GM23338 (cell line): ENCODE measurements around the gene SLC39A11. TPM values are rescaled to one million over a fixed set of nuclear protein-coding genes. Genes with fewer than 3 reads are reported as not detected.

ENCODE experiments used
- ATAC-seq: fragments of 200-7000 bp; cut with Tn5 transposase; 3 replicates; pipeline ENCODE4 v1.9.1; 2020
- DNase-seq: peaks from one replicate; pipeline ENCODE4 v3.0.0-alpha.2; 2015; ENCODE audit warnings: low spot score
- H2AFZ ChIP-seq: fragments of 200-600 bp; sonication (generic); 2 replicates; pipeline ENCODE4 v1.8.0; 2016; ENCODE audit warnings: antibody characterized with exemption, mild to moderate bottlenecking, moderate library complexity
- H3F3A ChIP-seq: fragments of 200-600 bp; sonication (generic); replicated peaks from 2 replicates; pipeline ENCODE4 v1.8.0; 2017; ENCODE audit warnings: antibody characterized with exemption, mixed run types, low read depth
- H3K27ac ChIP-seq: fragments of 200-600 bp; sonication (generic); 2 replicates; pipeline ENCODE4 v1.6.1; 2016; ENCODE audit warnings: low read depth
- H3K27me3 ChIP-seq: fragments of 200-600 bp; sonication (generic); 2 replicates; pipeline ENCODE4 v1.8.0; 2016; ENCODE audit warnings: mild to moderate bottlenecking, mixed run types, moderate library complexity; ENCODE audit not compliant: insufficient read depth
- H3K36me3 ChIP-seq: fragments of 200-600 bp; sonication (generic); 2 replicates; pipeline ENCODE4 v1.8.0; 2016; ENCODE audit warnings: mild to moderate bottlenecking; ENCODE audit not compliant: insufficient read depth
- H3K4me1 ChIP-seq: fragments of 200-600 bp; sonication (generic); 2 replicates; pipeline ENCODE4 v1.8.0; 2016; ENCODE audit warnings: mild to moderate bottlenecking, moderate library complexity; ENCODE audit not compliant: insufficient read depth
- H3K4me2 ChIP-seq: fragments of 200-600 bp; sonication (generic); 2 replicates; pipeline ENCODE4 v1.7.1; 2017; ENCODE audit warnings: mixed run types
- H3K4me3 ChIP-seq: fragments of 200-600 bp; sonication (generic); 2 replicates; pipeline ENCODE4 v1.6.1; 2016; ENCODE audit warnings: mixed run types
- H3K79me2 ChIP-seq: fragments of 200-600 bp; sonication (generic); replicated peaks from 2 replicates; pipeline ENCODE4 v1.8.0; 2017; ENCODE audit warnings: mild to moderate bottlenecking; ENCODE audit not compliant: insufficient read depth
- H3K9me2 ChIP-seq: fragments of 200-600 bp; sonication (generic); 2 replicates; pipeline ENCODE4 v1.8.0; 2017; ENCODE audit not compliant: insufficient read depth
- H4K20me1 ChIP-seq: fragments of 200-600 bp; sonication (generic); replicated peaks from 2 replicates; pipeline ENCODE4 v1.8.0; 2017; ENCODE audit warnings: mild to moderate bottlenecking; ENCODE audit not compliant: insufficient read depth
- H3K27ac Mint-ChIP-seq: 2 replicates; pipeline ENCODE4 v1.8.0; 2020; ENCODE audit warnings: inconsistent platforms, mild to moderate bottlenecking, moderate library complexity, mixed read lengths
- H3K27me3 Mint-ChIP-seq: 3 replicates; pipeline ENCODE4 v1.8.0; 2022; ENCODE audit warnings: low read depth, mild to moderate bottlenecking, moderate library complexity, mixed read lengths, inconsistent platforms; ENCODE audit not compliant: insufficient read depth, poor library complexity
- H3K36me3 Mint-ChIP-seq: 3 replicates; pipeline ENCODE4 v1.8.0; 2021; ENCODE audit warnings: low read depth, mild to moderate bottlenecking, inconsistent platforms, moderate library complexity, mixed read lengths
- H3K4me1 Mint-ChIP-seq: 3 replicates; pipeline ENCODE4 v1.8.0; 2020; ENCODE audit warnings: mild to moderate bottlenecking, inconsistent platforms, mixed read lengths
- H3K4me3 Mint-ChIP-seq: 3 replicates; pipeline ENCODE4 v1.8.0; 2021; ENCODE audit warnings: moderate library complexity, mild to moderate bottlenecking, inconsistent platforms, mixed read lengths
- H3K9me3 Mint-ChIP-seq: 3 replicates; pipeline ENCODE4 v1.8.0; 2020; ENCODE audit warnings: moderate library complexity, mild to moderate bottlenecking, inconsistent platforms, mixed read lengths
- CREB1 ChIP-seq: fragments of 250-450 bp; sonication (Bioruptor Pico); IDR thresholded peaks from 2 replicates; pipeline ENCODE4 v1.5.0; 2020; ENCODE audit warnings: low read depth, mild to moderate bottlenecking, moderate library complexity
- EZH2phosphoT487 ChIP-seq: fragments of 200-600 bp; sonication (generic); IDR thresholded peaks from one replicate; pipeline ENCODE4 v1.8.1; 2018; ENCODE audit warnings: antibody characterized with exemption; ENCODE audit not compliant: unreplicated experiment
- JUNB ChIP-seq: IDR thresholded peaks from one replicate; pipeline ENCODE4 v1.6.1; 2016; ENCODE audit warnings: antibody characterized with exemption; ENCODE audit not compliant: unreplicated experiment
- POLR2AphosphoS5 ChIP-seq: IDR thresholded peaks from 2 replicates; pipeline ENCODE4 v1.6.1; 2016; ENCODE audit warnings: antibody characterized with exemption, low read depth
- ZNF114 ChIP-seq: fragments of 250-450 bp; sonication (Bioruptor Pico); IDR thresholded peaks from 2 replicates; pipeline ENCODE4 v1.5.0; 2020; ENCODE audit warnings: mild to moderate bottlenecking, moderate library complexity
- polyA plus RNA-seq: library from polyadenylated mRNA; unstranded; fragments of >200 nt; fragmentation: Nextera tagmentation; extraction: Ambion mirVana; gene quantifications from 2 replicates; pipeline ENCODE4 v1.2.1, GENCODE V29; 2016
- total RNA-seq: library from RNA; depleted of rRNA; stranded (reverse); fragments of >200 nt; shearing (Covaris generic); gene quantifications from 2 replicates; pipeline ENCODE4 v1.2.3, GENCODE V29; 2014
- TF ChIP-seq, protein P1 (sequence below): IDR thresholded peaks from 2 replicates; pipeline ENCODE4 v1.6.1; 2016; ENCODE audit warnings: antibody characterized with exemption
- TF ChIP-seq, protein P2 (sequence below), 2 experiments: fragments of 200-600 bp in 1 of 2; sonication (generic) in 1 of 2; conservative IDR thresholded peaks; 2 replicates each; pipeline versions ENCODE4 v1.5.1 to v1.6.1; 2016 to 2017; ENCODE audit warnings: antibody characterized with exemption in 2 of 2, low read depth in 2 of 2, mild to moderate bottlenecking in 2 of 2, moderate library complexity in 1 of 2
- TF ChIP-seq, protein P3 (sequence below): IDR thresholded peaks from one replicate; pipeline ENCODE4 v1.6.1; 2018; ENCODE audit warnings: antibody characterized with exemption; ENCODE audit not compliant: unreplicated experiment

The SLC39A11 gene
- total and polyA plus RNA-seq, 2 experiments from 2014 or later = 10.8 to 18.1 TPM

DNA sequence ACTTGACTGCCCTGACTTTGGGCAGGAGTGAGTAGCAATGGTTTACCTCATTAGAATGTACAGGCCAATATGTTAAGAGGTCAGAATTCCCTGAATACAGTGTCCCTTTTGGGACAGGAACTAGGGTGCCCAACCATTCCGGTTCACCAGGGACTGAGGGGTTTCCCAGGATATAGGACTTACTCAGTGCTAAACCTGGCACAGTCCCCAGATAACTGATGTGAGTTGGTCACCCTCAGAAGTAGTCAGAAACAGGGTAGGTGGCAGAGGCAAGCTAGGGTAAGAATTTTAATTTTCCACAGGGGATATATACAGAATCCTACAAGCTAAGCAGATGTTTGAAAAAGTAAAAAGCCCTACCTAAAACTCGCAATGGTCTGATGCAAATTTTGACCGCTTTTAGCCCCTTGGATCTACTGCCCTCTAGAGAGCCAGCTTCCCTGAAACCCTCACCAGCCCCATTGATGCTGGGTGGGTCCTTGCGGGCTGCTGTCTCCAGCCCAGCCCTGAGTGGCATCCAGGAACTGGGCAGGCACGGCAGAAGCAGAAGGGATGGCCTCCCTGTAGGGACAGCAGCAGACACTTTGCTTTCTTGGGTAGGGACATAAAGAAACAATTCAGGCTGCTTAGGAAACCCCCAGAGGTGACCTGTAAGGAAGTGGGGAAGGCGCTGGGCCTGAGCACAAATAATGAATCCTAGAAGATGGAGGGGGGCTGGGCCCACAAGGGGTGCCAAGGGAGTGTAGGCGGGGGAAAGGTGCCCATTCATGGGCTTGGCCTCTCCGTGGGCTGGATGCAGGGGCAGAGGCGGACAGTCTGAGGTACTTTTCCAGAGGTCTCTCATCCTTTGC lies 434.8 kb downstream of the SLC39A11 start:
- Histone ChIP-seq H4K20me1 (no peaks in the 10 kb centered on the region), H3K4me1 (no peaks in the 10 kb centered on the region), H3K27ac (no peak overlapping the region), H3K4me3 (no peak overlapping the region), H3K27me3 (no peaks in the 10 kb centered on the region), H2AFZ (no peak overlapping the region), H3F3A (no peaks in the 10 kb centered on the region), H3K9me2 (no peaks in the 10 kb centered on the region), H3K36me3 (no peaks in the 10 kb centered on the region), H3K4me2 (no peak overlapping the region), H3K79me2 (no peaks in the 10 kb centered on the region)
- no peak for TF ChIP-seq CREB1 (CRISPR knock-in tag)
- TF ChIP-seq, protein P1, sequence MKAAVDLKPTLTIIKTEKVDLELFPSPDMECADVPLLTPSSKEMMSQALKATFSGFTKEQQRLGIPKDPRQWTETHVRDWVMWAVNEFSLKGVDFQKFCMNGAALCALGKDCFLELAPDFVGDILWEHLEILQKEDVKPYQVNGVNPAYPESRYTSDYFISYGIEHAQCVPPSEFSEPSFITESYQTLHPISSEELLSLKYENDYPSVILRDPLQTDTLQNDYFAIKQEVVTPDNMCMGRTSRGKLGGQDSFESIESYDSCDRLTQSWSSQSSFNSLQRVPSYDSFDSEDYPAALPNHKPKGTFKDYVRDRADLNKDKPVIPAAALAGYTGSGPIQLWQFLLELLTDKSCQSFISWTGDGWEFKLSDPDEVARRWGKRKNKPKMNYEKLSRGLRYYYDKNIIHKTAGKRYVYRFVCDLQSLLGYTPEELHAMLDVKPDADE = no peak
- TF ChIP-seq, protein P2, sequence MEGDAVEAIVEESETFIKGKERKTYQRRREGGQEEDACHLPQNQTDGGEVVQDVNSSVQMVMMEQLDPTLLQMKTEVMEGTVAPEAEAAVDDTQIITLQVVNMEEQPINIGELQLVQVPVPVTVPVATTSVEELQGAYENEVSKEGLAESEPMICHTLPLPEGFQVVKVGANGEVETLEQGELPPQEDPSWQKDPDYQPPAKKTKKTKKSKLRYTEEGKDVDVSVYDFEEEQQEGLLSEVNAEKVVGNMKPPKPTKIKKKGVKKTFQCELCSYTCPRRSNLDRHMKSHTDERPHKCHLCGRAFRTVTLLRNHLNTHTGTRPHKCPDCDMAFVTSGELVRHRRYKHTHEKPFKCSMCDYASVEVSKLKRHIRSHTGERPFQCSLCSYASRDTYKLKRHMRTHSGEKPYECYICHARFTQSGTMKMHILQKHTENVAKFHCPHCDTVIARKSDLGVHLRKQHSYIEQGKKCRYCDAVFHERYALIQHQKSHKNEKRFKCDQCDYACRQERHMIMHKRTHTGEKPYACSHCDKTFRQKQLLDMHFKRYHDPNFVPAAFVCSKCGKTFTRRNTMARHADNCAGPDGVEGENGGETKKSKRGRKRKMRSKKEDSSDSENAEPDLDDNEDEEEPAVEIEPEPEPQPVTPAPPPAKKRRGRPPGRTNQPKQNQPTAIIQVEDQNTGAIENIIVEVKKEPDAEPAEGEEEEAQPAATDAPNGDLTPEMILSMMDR (conservative IDR thresholded peaks at IDR 0.05; ENCODE audit: low read depth in 2 of 2) = peak; percentile 23 to 61; a peak in 3 of 4 replicates
- TF ChIP-seq EZH2phosphoT487 = no peak
- Mint-ChIP-seq H3K27ac (no peak overlapping the region; the same call in 1 of the 2 replicates), H3K27me3 (no peaks in the 10 kb centered on the region), H3K9me3 (no peaks in the 10 kb centered on the region), H3K4me3 (no peak overlapping the region), H3K36me3 (no peaks in the 10 kb centered on the region), H3K4me1 (peaks cover 13% of the 10 kb centered on the region; the same call in 2 of the 3 replicates)
- DNase-seq (peak; percentile 22), ATAC-seq (peak; percentile 62)

DNA sequence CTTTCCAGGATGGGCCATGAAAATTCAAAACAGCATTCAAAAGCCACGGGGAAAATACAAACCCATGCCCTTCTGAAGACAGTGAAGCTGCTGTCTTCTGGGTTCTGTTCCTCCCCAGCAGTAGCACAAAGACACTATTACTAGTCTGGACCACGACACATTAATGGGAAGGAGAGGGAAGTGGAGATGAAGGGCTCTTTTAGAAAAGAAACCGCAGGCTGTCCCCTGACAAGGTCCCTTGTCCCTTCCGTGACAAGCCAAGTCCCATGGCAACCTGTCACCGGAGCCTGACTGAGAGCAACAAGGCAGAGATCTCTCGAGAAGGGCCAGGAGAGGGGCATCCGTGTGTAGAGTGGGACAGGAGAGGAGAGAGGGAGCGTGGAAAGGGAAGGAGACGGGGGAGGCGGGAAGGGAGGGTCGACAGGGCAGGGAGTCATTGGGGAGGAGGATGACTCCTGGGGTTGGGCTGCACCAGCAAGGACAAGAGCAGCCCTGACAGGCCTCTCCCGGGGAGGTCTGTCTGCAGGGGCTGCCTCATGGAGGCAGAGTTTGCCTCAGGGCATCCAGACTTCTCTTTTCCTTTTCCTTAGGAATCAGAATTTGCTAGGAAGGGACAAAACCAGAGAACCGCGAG lies 436.2 kb downstream of the SLC39A11 start:
- Histone ChIP-seq H4K20me1 (no peaks in the 10 kb centered on the region), H3K36me3 (no peaks in the 10 kb centered on the region), H3K27me3 (no peaks in the 10 kb centered on the region), H3K4me2 (no peak overlapping the region), H3K9me2 (no peaks in the 10 kb centered on the region), H3K4me1 (no peaks in the 10 kb centered on the region), H3K4me3 (no peak overlapping the region), H3F3A (no peaks in the 10 kb centered on the region), H2AFZ (no peak overlapping the region), H3K27ac (no peak overlapping the region), H3K79me2 (no peaks in the 10 kb centered on the region)
- Mint-ChIP-seq H3K27ac (no peak overlapping the region), H3K9me3 (no peaks in the 10 kb centered on the region), H3K4me3 (no peak overlapping the region), H3K36me3 (no peaks in the 10 kb centered on the region), H3K4me1 (peaks cover 11% of the 10 kb centered on the region; the same call in 2 of the 3 replicates), H3K27me3 (peaks cover 2% of the 10 kb centered on the region)
- DNase-seq (no peak), ATAC-seq (peak; percentile 21; the same call in 2 of the 3 replicates)
- TF ChIP-seq, protein P3, sequence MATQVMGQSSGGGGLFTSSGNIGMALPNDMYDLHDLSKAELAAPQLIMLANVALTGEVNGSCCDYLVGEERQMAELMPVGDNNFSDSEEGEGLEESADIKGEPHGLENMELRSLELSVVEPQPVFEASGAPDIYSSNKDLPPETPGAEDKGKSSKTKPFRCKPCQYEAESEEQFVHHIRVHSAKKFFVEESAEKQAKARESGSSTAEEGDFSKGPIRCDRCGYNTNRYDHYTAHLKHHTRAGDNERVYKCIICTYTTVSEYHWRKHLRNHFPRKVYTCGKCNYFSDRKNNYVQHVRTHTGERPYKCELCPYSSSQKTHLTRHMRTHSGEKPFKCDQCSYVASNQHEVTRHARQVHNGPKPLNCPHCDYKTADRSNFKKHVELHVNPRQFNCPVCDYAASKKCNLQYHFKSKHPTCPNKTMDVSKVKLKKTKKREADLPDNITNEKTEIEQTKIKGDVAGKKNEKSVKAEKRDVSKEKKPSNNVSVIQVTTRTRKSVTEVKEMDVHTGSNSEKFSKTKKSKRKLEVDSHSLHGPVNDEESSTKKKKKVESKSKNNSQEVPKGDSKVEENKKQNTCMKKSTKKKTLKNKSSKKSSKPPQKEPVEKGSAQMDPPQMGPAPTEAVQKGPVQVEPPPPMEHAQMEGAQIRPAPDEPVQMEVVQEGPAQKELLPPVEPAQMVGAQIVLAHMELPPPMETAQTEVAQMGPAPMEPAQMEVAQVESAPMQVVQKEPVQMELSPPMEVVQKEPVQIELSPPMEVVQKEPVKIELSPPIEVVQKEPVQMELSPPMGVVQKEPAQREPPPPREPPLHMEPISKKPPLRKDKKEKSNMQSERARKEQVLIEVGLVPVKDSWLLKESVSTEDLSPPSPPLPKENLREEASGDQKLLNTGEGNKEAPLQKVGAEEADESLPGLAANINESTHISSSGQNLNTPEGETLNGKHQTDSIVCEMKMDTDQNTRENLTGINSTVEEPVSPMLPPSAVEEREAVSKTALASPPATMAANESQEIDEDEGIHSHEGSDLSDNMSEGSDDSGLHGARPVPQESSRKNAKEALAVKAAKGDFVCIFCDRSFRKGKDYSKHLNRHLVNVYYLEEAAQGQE = no peak
- TF ChIP-seq JUNB = no peak
- TF ChIP-seq ZNF114 (CRISPR knock-in tag) = no peak
- no peak for TF ChIP-seq POLR2AphosphoS5
- TF ChIP-seq CREB1 (CRISPR knock-in tag) = no peak
- TF ChIP-seq, protein P1 = no peak
